Gastrocnemius medialis (tissue), 4 donors: ENCODE results near the gene BAIAP2L2. TPM values are rescaled to one million over a fixed set of nuclear protein-coding genes. Genes with fewer than 3 reads are reported as not detected.
A peak's percentile ranks its signal among the peaks of the same experiment; 100 is the strongest.
"Not testable (repeated sequence)": the region's sequence is repeated elsewhere in the genome, so short reads cannot be mapped to it uniquely, and the experiment has no call there.

ENCODE experiments used
- ATAC-seq, 2 donors: fragments of 150-250 bp; one replicate each; pipeline ENCODE4 v1.9.1; 2016
- DNase-seq, 2 donors: peaks; one replicate each; pipeline ENCODE4 v3.0.0-alpha.2; 2019
- H3K27ac ChIP-seq, 4 donors: fragments of 200-600 bp; sonication (generic); 1 replicate in 1 of 4; 2 replicates in 3 of 4; pipeline ENCODE4 v1.5.1; 2016 to 2018; ENCODE audit warnings: mild to moderate bottlenecking in 2 of 4, moderate library complexity in 1 of 4
- H3K27me3 ChIP-seq, 3 donors: fragments of 200-600 bp; sonication (generic) in 2 of 3; 1 replicate in 1 of 3; 2 replicates in 2 of 3; pipeline versions ENCODE4 v1.5.1 to v1.6.0; 2016 to 2019; ENCODE audit warnings: mild to moderate bottlenecking in 1 of 3, moderate library complexity in 1 of 3
- H3K36me3 ChIP-seq, 2 donors: fragments of 200-600 bp; sonication (generic) in 1 of 2; one replicate each; pipeline ENCODE4 v1.5.1; 2017 to 2018
- H3K4me1 ChIP-seq, 2 donors: fragments of 200-600 bp; sonication (generic) in 1 of 2; one replicate each; pipeline ENCODE4 v1.5.1; 2016 to 2017; ENCODE audit warnings: mild to moderate bottlenecking in 2 of 2
- H3K4me3 ChIP-seq, 4 donors: fragments of 200-600 bp; sonication (generic) in 3 of 4; 1 replicate in 1 of 4; 2 replicates in 3 of 4; pipeline ENCODE4 v1.5.1; 2016 to 2019; ENCODE audit warnings: mild to moderate bottlenecking in 2 of 4
- H3K9me3 ChIP-seq, 3 donors: fragments of 200-600 bp; sonication (generic) in 2 of 3; 1 replicate in 1 of 3; 2 replicates in 2 of 3; pipeline ENCODE4 v1.5.1; 2016 to 2019
- CTCF ChIP-seq, 5 experiments: fragments of 450-650 bp in 3 of 5; fragments of 200-600 bp in 2 of 5; sonication (generic) in 2 of 5; IDR thresholded peaks in 4 of 5; conservative IDR thresholded peaks in 1 of 5; 1 replicate in 4 of 5; 2 replicates in 1 of 5; pipeline ENCODE4 v1.5.1; 2016 to 2019; ENCODE audit warnings: antibody characterized with exemption in 5 of 5, mild to moderate bottlenecking in 3 of 5, moderate library complexity in 3 of 5
- POLR2A ChIP-seq, 2 donors: fragments of 450-650 bp; IDR thresholded peaks; one replicate each; pipeline ENCODE4 v1.6.1; 2017; ENCODE audit warnings: antibody characterized with exemption in 2 of 2, mild to moderate bottlenecking in 2 of 2, moderate library complexity in 2 of 2
- in situ Hi-C, 4 donors: fragments of 200-750 bp; cut with MboI; loops; one replicate each; pipeline versions ENCODE4 v1.15.0 to v1.8.0; 2017; ENCODE audit warnings: low sequenced_read_pairs in 4 of 4
- intact Hi-C: fragments of 100-400 bp; cut with DNase I; formaldehyde crosslinking; loops from one replicate; pipeline ENCODE4 v1.15.1; 2023; ENCODE audit warnings: low total_unique reads
- total RNA-seq, 4 donors: library from RNA; depleted of rRNA; stranded (reverse); fragments of >200 nt; gene quantifications; one replicate each; pipeline versions ENCODE4 v1.1.0 to v1.2.3, GENCODE V29; 2016

Gene BAIAP2L2
- total RNA-seq, 4 donors from 2014 or later, result 0.16 to 1.7 (median 0.72) TPM; not detected in 1

- no peaks in the 10 kb centered on the region for H3K27me3 ChIP-seq
- no peak overlapping the region for H3K27ac ChIP-seq
- ATAC-seq (no peak), DNase-seq (no peak)
- H3K4me1 ChIP-seq, result peaks cover 0 to 11% of the 10 kb centered on the region in 2 donors
- TF ChIP-seq POLR2A (IDR thresholded peaks at IDR 0.05), result no peak
- no peak for TF ChIP-seq CTCF (IDR thresholded peaks at IDR 0.05 in 4 of 5, conservative IDR thresholded peaks at IDR 0.05 in 1 of 5)
- H3K36me3 ChIP-seq, result no peaks in the 10 kb centered on the region
- in situ Hi-C loops (loop anchor here in 1 of 4 donors (10.0 kb wide), 1 partner anchor 314 kb away; no protein-coding TSS in a partner anchor), intact Hi-C loops (no loop called here)
- no peak overlapping the region for H3K4me3 ChIP-seq
- H3K9me3 ChIP-seq, result no peaks in the 10 kb centered on the region
These were observed 69.3 kb downstream of the BAIAP2L2 start for GRCh38 chr22:38040953-38041759.

GRCh38 chr22:38038890-38039812 is 71.3 kb downstream of the BAIAP2L2 start:
- TF ChIP-seq POLR2A (IDR thresholded peaks at IDR 0.05) (no peak), CTCF (IDR thresholded peaks at IDR 0.05 in 4 of 5, conservative IDR thresholded peaks at IDR 0.05 in 1 of 5) (no peak)
- no peaks in the 10 kb centered on the region for H3K27me3 ChIP-seq
- ATAC-seq (peak; percentile 23 to 28), DNase-seq (no peak)
- peaks cover under 1 to 11% of the 10 kb centered on the region in 2 donors for H3K4me1 ChIP-seq
- H3K27ac ChIP-seq, result peak overlapping the region; percentile 44 to 69 (median 57)
- no peaks in the 10 kb centered on the region for H3K36me3 ChIP-seq
- in situ Hi-C loops (no loop called here), intact Hi-C loops (no loop called here)
- peak overlapping the region in 1 of 4 donors; percentile 5 for H3K4me3 ChIP-seq
- no peaks in the 10 kb centered on the region for H3K9me3 ChIP-seq

GRCh38 chr22:38038426-38038825 is 72.1 kb downstream of the BAIAP2L2 start:
- intact Hi-C loops, result no loop called here
- ATAC-seq (no peak), DNase-seq (no peak)
- Histone ChIP-seq H3K27ac (peak overlapping the region; percentile 44 to 69 (median 57)), H3K4me3 (no peak overlapping the region), H3K9me3 (no peaks in the 10 kb centered on the region), H3K27me3 (no peaks in the 10 kb centered on the region), H3K36me3 (no peaks in the 10 kb centered on the region), H3K4me1 (peaks cover 8 to 14% of the 10 kb centered on the region in 2 donors)
- TF ChIP-seq POLR2A (IDR thresholded peaks at IDR 0.05), result no peak
- no peak for TF ChIP-seq CTCF (IDR thresholded peaks at IDR 0.05 in 4 of 5, conservative IDR thresholded peaks at IDR 0.05 in 1 of 5)
- in situ Hi-C loops, result no loop called here

- ATAC-seq, in situ Hi-C loops, H3K36me3 ChIP-seq, H3K9me3 ChIP-seq, intact Hi-C loops, DNase-seq, H3K4me3 ChIP-seq, H3K27me3 ChIP-seq: not testable (repeated sequence)
- Histone ChIP-seq H3K4me1 (peaks cover 8 to 19% of the 10 kb centered on the region in 2 donors), H3K27ac (peak overlapping the region in 3 of 4 donors; percentile 44 to 69 (median 67))
These were observed 72.9 kb downstream of the BAIAP2L2 start for GRCh38 chr22:38037367-38038150.
